ENCODE data around the gene C2CD4C.

DNA sequence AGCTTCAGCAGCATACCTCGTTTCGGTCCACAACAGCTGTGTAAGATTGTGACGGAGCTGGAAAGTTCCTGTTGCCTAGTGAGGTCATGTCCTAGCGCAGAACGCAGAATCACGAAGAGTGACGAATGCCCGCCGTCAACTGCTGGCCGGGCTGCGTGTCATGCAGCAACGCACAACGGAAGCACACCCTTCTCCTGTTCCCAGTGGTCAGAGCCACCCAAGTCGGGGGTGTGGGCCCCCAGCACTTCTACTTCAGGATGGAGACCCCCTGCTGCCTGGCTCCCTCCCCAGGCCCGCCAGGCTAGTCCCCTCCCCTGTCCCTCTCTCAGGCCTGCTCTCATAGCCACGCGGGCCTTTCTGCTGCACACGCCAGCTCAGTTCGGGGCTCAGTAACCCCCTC, 25.9 kb downstream of the C2CD4C start:
- TF ChIP-seq, protein P1, sequence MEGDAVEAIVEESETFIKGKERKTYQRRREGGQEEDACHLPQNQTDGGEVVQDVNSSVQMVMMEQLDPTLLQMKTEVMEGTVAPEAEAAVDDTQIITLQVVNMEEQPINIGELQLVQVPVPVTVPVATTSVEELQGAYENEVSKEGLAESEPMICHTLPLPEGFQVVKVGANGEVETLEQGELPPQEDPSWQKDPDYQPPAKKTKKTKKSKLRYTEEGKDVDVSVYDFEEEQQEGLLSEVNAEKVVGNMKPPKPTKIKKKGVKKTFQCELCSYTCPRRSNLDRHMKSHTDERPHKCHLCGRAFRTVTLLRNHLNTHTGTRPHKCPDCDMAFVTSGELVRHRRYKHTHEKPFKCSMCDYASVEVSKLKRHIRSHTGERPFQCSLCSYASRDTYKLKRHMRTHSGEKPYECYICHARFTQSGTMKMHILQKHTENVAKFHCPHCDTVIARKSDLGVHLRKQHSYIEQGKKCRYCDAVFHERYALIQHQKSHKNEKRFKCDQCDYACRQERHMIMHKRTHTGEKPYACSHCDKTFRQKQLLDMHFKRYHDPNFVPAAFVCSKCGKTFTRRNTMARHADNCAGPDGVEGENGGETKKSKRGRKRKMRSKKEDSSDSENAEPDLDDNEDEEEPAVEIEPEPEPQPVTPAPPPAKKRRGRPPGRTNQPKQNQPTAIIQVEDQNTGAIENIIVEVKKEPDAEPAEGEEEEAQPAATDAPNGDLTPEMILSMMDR (IDR thresholded peaks at IDR 0.05) = no peak
- no peak for TF ChIP-seq POLR2A (IDR thresholded peaks at IDR 0.05)

Data from uterus (tissue), 2 donors.